CD4-positive, alpha-beta memory T cell (primary cell): ENCODE measurements around the gene GPT2. TPM values are rescaled to one million over a fixed set of nuclear protein-coding genes. Genes with fewer than 3 reads are reported as not detected.
A peak's percentile ranks its signal among the peaks of the same experiment; 100 is the strongest.

Experiments used
- CTCF ChIA-PET: fragments of 350-600 bp; sonication (Branson Sonifier 250); formaldehyde crosslinking; loops from one replicate; lab custom pipeline; 2021; ENCODE audit warnings: inconsistent platforms; ENCODE audit not compliant: partially characterized antibody; lab: Charles Lee
- POLR2A ChIA-PET: fragments of 350-600 bp; sonication (Branson Sonifier 250); formaldehyde crosslinking; loops from one replicate; lab custom pipeline; 2021; ENCODE audit not compliant: partially characterized antibody; lab: Charles Lee
- DNase-seq, 5 donors: peaks; one replicate each; pipeline versions ENCODE4 v3.0.0 to v3.0.0-alpha.2; 2020 to 2022; ENCODE audit warnings: mixed read lengths in 1 of 5
- H3K27ac ChIP-seq: one replicate; pipeline ENCODE4 v1.7.0; 2013; ENCODE audit warnings: low read depth, low read length
- H3K27me3 ChIP-seq: 2 replicates; pipeline ENCODE4 v1.7.0; 2013; ENCODE audit warnings: mild to moderate bottlenecking, low read length, moderate library complexity; ENCODE audit not compliant: insufficient read depth
- H3K36me3 ChIP-seq: 2 replicates; pipeline ENCODE4 v1.7.0; 2013; ENCODE audit warnings: mild to moderate bottlenecking, low read length, moderate library complexity; ENCODE audit not compliant: insufficient read depth
- H3K4me1 ChIP-seq: 2 replicates; pipeline ENCODE4 v1.7.0; 2013; ENCODE audit warnings: mild to moderate bottlenecking, low read length, moderate library complexity; ENCODE audit not compliant: insufficient read depth
- H3K4me3 ChIP-seq, 2 donors: one replicate each; pipeline ENCODE4 v1.7.0; 2013; ENCODE audit warnings: low read length in 2 of 2, mild to moderate bottlenecking in 1 of 2
- H3K9me3 ChIP-seq, 2 donors: one replicate each; pipeline ENCODE4 v1.7.0; 2013; ENCODE audit warnings: low read length in 2 of 2, control low read depth in 1 of 2; ENCODE audit not compliant: control insufficient read depth in 1 of 2
- H3K27ac Mint-ChIP-seq, 7 donors: one replicate each; pipeline ENCODE4 v1.8.0; 2020 to 2021; ENCODE audit warnings: mixed read lengths in 7 of 7, mild to moderate bottlenecking in 6 of 7, inconsistent platforms in 3 of 7, moderate library complexity in 3 of 7
- H3K27me3 Mint-ChIP-seq, 2 donors: one replicate each; pipeline ENCODE4 v1.8.0; 2020 to 2021; ENCODE audit warnings: mixed read lengths in 2 of 2
- H3K36me3 Mint-ChIP-seq, 2 donors: one replicate each; pipeline ENCODE4 v1.8.0; 2020 to 2021; ENCODE audit warnings: mixed read lengths in 2 of 2, inconsistent platforms in 1 of 2, mild to moderate bottlenecking in 1 of 2
- H3K4me1 Mint-ChIP-seq, 4 donors: one replicate each; pipeline ENCODE4 v1.8.0; 2020 to 2021; ENCODE audit warnings: mixed read lengths in 4 of 4, mild to moderate bottlenecking in 1 of 4
- H3K4me3 Mint-ChIP-seq, 8 donors: one replicate each; pipeline ENCODE4 v1.8.0; 2020 to 2021; ENCODE audit warnings: mixed read lengths in 8 of 8, mild to moderate bottlenecking in 7 of 8, moderate library complexity in 6 of 8, inconsistent platforms in 3 of 8
- H3K9me3 Mint-ChIP-seq, 8 donors: one replicate each; pipeline ENCODE4 v1.8.0; 2020 to 2021; ENCODE audit warnings: mixed read lengths in 8 of 8, mild to moderate bottlenecking in 5 of 8, inconsistent platforms in 3 of 8, moderate library complexity in 1 of 8
- intact Hi-C: fragments of 100-400 bp; cut with micrococcal nuclease; formaldehyde crosslinking; loops from one replicate; pipeline ENCODE4 v1.15.1; 2023
- polyA plus RNA-seq, 2 donors: library from polyadenylated mRNA; unstranded; fragments of 300-500 nt; fragmentation: Illumina TruSeq; gene quantifications; one replicate each; pipeline ENCODE4 v1.2.3, GENCODE V29; 2021
- total RNA-seq, 2 experiments: library from RNA; stranded (reverse); gene quantifications; one replicate each; pipeline ENCODE4 v1.2.3, GENCODE V29; 2021

Gene GPT2
- total and polyA plus RNA-seq, 4 experiments from 2014 or later: 0.63 to 1.5 (median 1.2) TPM; not detected in 1

GRCh38 chr16:46975165-46975564, 91.0 kb downstream of the GPT2 start:
- ChIA-PET CTCF (interaction anchor here (0.7 to 2.4 kb wide), 4 partner anchors 27 to 166 kb away, joined by 3 to 13 read pairs (median 4); no protein-coding TSS in a partner anchor), POLR2A (interaction anchor here (0.6 to 2.5 kb wide), 2 partner anchors 8 to 63 kb away, joined by 5 to 16 read pairs; no protein-coding TSS in a partner anchor)
- Histone ChIP-seq H3K36me3 (peaks cover 2% of the 10 kb centered on the region), H3K4me3 (no peak overlapping the region), H3K27me3 (no peaks in the 10 kb centered on the region), H3K4me1 (peaks cover 46% of the 10 kb centered on the region), H3K9me3 (no peaks in the 10 kb centered on the region), H3K27ac (no peak overlapping the region)
- no peak for DNase-seq
- Mint-ChIP-seq H3K4me3 (peak overlapping the region in 2 of 8 donors; percentile 93 to 94), H3K4me1 (peaks cover 28 to 56% (median 46%) of the 10 kb centered on the region in 4 donors), H3K9me3 (no peaks in the 10 kb centered on the region), H3K36me3 (peaks cover 10 to 18% of the 10 kb centered on the region in 2 donors), H3K27ac (peak overlapping the region; percentile 48 to 100 (median 99)), H3K27me3 (no peaks in the 10 kb centered on the region)
- intact Hi-C loops: no loop called here

GRCh38 chr16:46975908-46976470, 91.8 kb downstream of the GPT2 start:
- CTCF ChIA-PET: interaction anchor here (1.1 to 2.4 kb wide), 2 partner anchors 28 to 165 kb away, joined by 3 to 5 read pairs; no protein-coding TSS in a partner anchor
- Histone ChIP-seq H3K4me3 (no peak overlapping the region), H3K27ac (no peak overlapping the region), H3K27me3 (no peaks in the 10 kb centered on the region), H3K4me1 (peaks cover 40% of the 10 kb centered on the region), H3K36me3 (no peaks in the 10 kb centered on the region), H3K9me3 (no peaks in the 10 kb centered on the region)
- Mint-ChIP-seq H3K27me3 (no peaks in the 10 kb centered on the region), H3K4me3 (peak overlapping the region in 6 of 8 donors; percentile 11 to 68 (median 36)), H3K36me3 (peaks cover 8 to 14% of the 10 kb centered on the region in 2 donors), H3K9me3 (no peaks in the 10 kb centered on the region), H3K27ac (peak overlapping the region; percentile 74 to 93 (median 90)), H3K4me1 (peaks cover 27 to 51% (median 42%) of the 10 kb centered on the region in 4 donors)
- POLR2A ChIA-PET: interaction anchor here (2.5 kb wide), 1 partner anchor 62 kb away, joined by 16 read pairs; no protein-coding TSS in a partner anchor
- intact Hi-C loops: no loop called here
- no peak for DNase-seq

- intact Hi-C loops: no loop called here
- H3K4me3 Mint-ChIP-seq: peak overlapping the region in 2 of 8 donors; percentile 4 to 30
- DNase-seq: no peak
- H3K27ac Mint-ChIP-seq: peak overlapping the region; percentile 74 to 93 (median 90)
- H3K27me3 Mint-ChIP-seq: no peaks in the 10 kb centered on the region
- POLR2A ChIA-PET: no interaction called here
- peaks cover 24 to 45% (median 37%) of the 10 kb centered on the region in 4 donors for H3K4me1 Mint-ChIP-seq
- Histone ChIP-seq H3K27ac (peak overlapping the region; percentile 3), H3K9me3 (no peaks in the 10 kb centered on the region), H3K36me3 (no peaks in the 10 kb centered on the region), H3K4me1 (peaks cover 34% of the 10 kb centered on the region), H3K4me3 (no peak overlapping the region), H3K27me3 (no peaks in the 10 kb centered on the region)
- no peaks in the 10 kb centered on the region for H3K9me3 Mint-ChIP-seq
- H3K36me3 Mint-ChIP-seq: peaks cover 3 to 10% of the 10 kb centered on the region in 2 donors
- CTCF ChIA-PET: no interaction called here
Measured at GRCh38 chr16:46976550-46976949, 92.4 kb downstream of the GPT2 start.

Other genes with a start within 250 kb of the GPT2 start
- 100 to 1,000 TPM; 111 to 118 TPM for gene VPS35, start 195.2 kb upstream of the GPT2 start, total RNA-seq
- gene VPS35, start 195.2 kb upstream of the GPT2 start, polyA plus RNA-seq: 10 to 100 TPM; 81.1 to 95.4 TPM
- 1 to 10 TPM; 3.0 to 3.3 TPM for gene ORC6, start 194.7 kb upstream of the GPT2 start, total RNA-seq
- gene ORC6, start 194.7 kb upstream of the GPT2 start, polyA plus RNA-seq: under 1 TPM; 0.30 to 0.40 TPM
- under 1 TPM in 1 of 2 experiments, not detected in 1; 0.32 TPM for gene MYLK3, start 136.0 kb upstream of the GPT2 start, total RNA-seq
- gene MYLK3, start 136.0 kb upstream of the GPT2 start, polyA plus RNA-seq: not detected
- gene C16orf87, start 53.2 kb upstream of the GPT2 start, total RNA-seq: 1 to 10 TPM; 5.8 to 6.2 TPM
- gene C16orf87, start 53.2 kb upstream of the GPT2 start, polyA plus RNA-seq: 10 to 100 TPM in 1 of 2 donors, 1 to 10 TPM in 1; 7.3 to 15.5 TPM
- 10 to 100 TPM; 73.2 to 79.5 TPM for gene DNAJA2, start 89.3 kb downstream of the GPT2 start, total RNA-seq
- gene DNAJA2, start 89.3 kb downstream of the GPT2 start, polyA plus RNA-seq: 10 to 100 TPM; 79.2 to 95.6 TPM